ENCODE measurements around the gene OSTC. TPM values are rescaled to one million over a fixed set of nuclear protein-coding genes. Genes with fewer than 3 reads are reported as not detected.

Gene OSTC
- total and polyA plus RNA-seq, 9 of the 15 experiments (the other 6 are each of a cell fraction or from before 2014, with no cell fraction given): 112 to 966 (median 235) TPM

DNA sequence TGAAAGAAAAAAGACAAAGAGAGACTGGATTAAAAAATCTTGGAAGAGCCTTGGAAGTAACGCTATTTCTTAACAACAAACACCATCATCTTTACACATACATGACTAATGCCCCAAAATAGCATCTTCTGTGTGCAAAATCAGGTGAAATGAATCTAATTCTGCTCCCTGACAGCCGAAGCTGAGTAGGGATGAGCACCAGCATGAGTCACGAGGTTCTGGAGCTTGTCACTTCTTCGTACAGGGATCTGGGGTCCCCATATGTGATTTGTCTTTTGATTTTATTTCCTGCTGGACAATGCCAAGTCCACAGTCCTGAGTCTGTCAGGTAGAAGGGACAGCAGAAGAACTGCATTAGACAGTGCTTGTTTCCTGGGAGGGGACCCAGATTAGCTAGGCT is 55.9 kb downstream of the OSTC start (continued):
- TF ChIP-seq SREBF2 (CRISPR knock-in tag; IDR thresholded peaks at IDR 0.05) (no peak), EP400 (IDR thresholded peaks at IDR 0.05) (no peak), ZNF347 (CRISPR knock-in tag; IDR thresholded peaks at IDR 0.05; ENCODE audit: low read depth) (no peak), ZNF586 (CRISPR knock-in tag; conservative IDR thresholded peaks at IDR 0.05) (no peak), ZNF324 (CRISPR knock-in tag; IDR thresholded peaks at IDR 0.05) (no peak)

DNA sequence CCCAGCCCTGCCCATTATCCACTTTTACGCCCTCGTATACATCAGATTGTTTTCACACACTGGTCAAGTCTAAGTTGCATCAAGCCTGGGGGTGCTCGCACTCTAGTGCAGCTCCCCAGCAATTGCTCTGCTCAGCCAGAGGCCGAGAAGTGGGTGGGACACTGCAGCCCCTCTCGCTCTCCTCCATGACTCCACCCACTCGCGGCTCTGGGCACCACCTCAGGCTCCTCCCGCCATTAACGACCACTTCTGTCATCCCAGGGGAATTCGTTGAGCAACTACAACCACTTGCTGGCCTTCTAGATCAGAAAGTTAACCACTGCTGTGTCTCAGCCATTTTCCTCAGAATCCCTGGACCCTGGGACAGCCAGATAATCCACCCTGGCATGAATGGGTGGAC is 58.8 kb downstream of the OSTC start:
- ChIA-PET POLR2A (no interaction called here), CTCF (ENCODE audit: low intra/inter-chr PET ratio) (no interaction called here)
- FAIRE-seq: no peak
- H3K9me1 ChIP-seq (ENCODE audit: control insufficient read depth, insufficient read depth, low read length): no peaks in the 10 kb centered on the region
- WGBS (ENCODE audit: insufficient coverage, low coverage, missing lambda C conversion rate): 3% methylated on average over 10 of the region's 10 CpGs
- peak overlapping the region; percentile 32; the same call in 1 of the 2 replicates for H3K4me2 ChIP-seq (ENCODE audit: insufficient read depth, low read length)
- intact Hi-C loops (cut with micrococcal nuclease): no loop called here
- H3K36me3 ChIP-seq (ENCODE audit: control insufficient read depth, insufficient read depth, low read length): no peaks in the 10 kb centered on the region
- H3K4me3 ChIP-seq: no peak overlapping the region
- H3K4me1 ChIP-seq (replicated peaks in 1 of 2; ENCODE audit: control insufficient read depth in 2 of 2, insufficient read depth in 2 of 2, low read length in 2 of 2): peaks cover 3 to 4% of the 10 kb centered on the region in 2 experiments; a peak in 1 of 5 replicates
- BruUV-seq (replicated peaks): no TSS peak
- peak; percentile 48 for ATAC-seq
- H3K9me3 ChIP-seq (replicated peaks; ENCODE audit: control insufficient read depth, insufficient read depth, low read depth, low read length): no peaks in the 10 kb centered on the region
- H4K20me1 ChIP-seq (replicated peaks; ENCODE audit: control insufficient read depth, insufficient read depth, low read length): no peaks in the 10 kb centered on the region
- no peak overlapping the region for H3K27ac ChIP-seq (ENCODE audit: extremely low read depth, low read depth, low read length)
- in situ Hi-C loops (cut with MboI): no loop called here
- DNase-seq (ENCODE audit: extremely low read depth in 1 of 4, low spot score in 3 of 4): no peak
- peak overlapping the region; percentile 72 for H2AFZ ChIP-seq (ENCODE audit: low read depth, low read length)
- H3K9ac ChIP-seq (ENCODE audit: insufficient read depth in 1 of 2, low read depth in 2 of 2, low read length in 2 of 2): no peak overlapping the region
- TF ChIP-seq PRDM10 (IDR thresholded peaks at IDR 0.05; ENCODE audit: partially characterized antibody) (peak; percentile 74), TFAP4 (CRISPR knock-in tag; IDR thresholded peaks at IDR 0.05; ENCODE audit: borderline replicate concordance) (no peak), ZEB2 (IDR thresholded peaks at IDR 0.05) (no peak)
- H3K27me3 ChIP-seq (ENCODE audit: control insufficient read depth in 2 of 2, insufficient read depth in 2 of 2, low read length in 2 of 2): peaks cover 11 to 20% of the 10 kb centered on the region in 2 experiments; a peak in 3 of 5 replicates
- no peaks in the 10 kb centered on the region for H3K79me2 ChIP-seq (ENCODE audit: control insufficient read depth, insufficient read depth, low read length)
